ENCODE data around the gene PDE6D.

Gene PDE6D

GRCh38 chr2:231696004-231696367, 85.1 kb downstream of the PDE6D start:
- TF ChIP-seq ZNF70 (CRISPR knock-in tag; IDR thresholded peaks at IDR 0.05) (no peak), GLIS3 (CRISPR knock-in tag; IDR thresholded peaks at IDR 0.05) (no peak), TSHZ2 (CRISPR knock-in tag; IDR thresholded peaks at IDR 0.05) (no peak), ZNF8 (CRISPR knock-in tag; IDR thresholded peaks at IDR 0.05) (no peak), CSRNP3 (CRISPR knock-in tag; IDR thresholded peaks at IDR 0.05) (no peak), ARNTL (CRISPR knock-in tag; IDR thresholded peaks at IDR 0.05; ENCODE audit: borderline replicate concordance, low read depth) (no peak), ZNF565 (CRISPR knock-in tag; conservative IDR thresholded peaks at IDR 0.05; ENCODE audit: low read depth) (no peak), ZFP30 (CRISPR knock-in tag; IDR thresholded peaks at IDR 0.05) (no peak), CSDC2 (CRISPR knock-in tag; IDR thresholded peaks at IDR 0.05) (no peak), CREB5 (CRISPR knock-in tag; IDR thresholded peaks at IDR 0.05; ENCODE audit: low read depth) (no peak), BACH2 (CRISPR knock-in tag; IDR thresholded peaks at IDR 0.05; ENCODE audit: borderline replicate concordance) (no peak), RARB (CRISPR knock-in tag; IDR thresholded peaks at IDR 0.05) (no peak), ZFP3 (CRISPR knock-in tag; IDR thresholded peaks at IDR 0.05) (no peak), ZC3H10 (CRISPR knock-in tag; IDR thresholded peaks at IDR 0.05) (no peak), TOX (CRISPR knock-in tag; IDR thresholded peaks at IDR 0.05; ENCODE audit: borderline replicate concordance) (no peak), OSR1 (CRISPR knock-in tag; IDR thresholded peaks at IDR 0.05) (no peak)
- peak; percentile 72 for ATAC-seq

GRCh38 chr2:231693956-231694355, 87.1 kb downstream of the PDE6D start:
- no peak for ATAC-seq
- TF ChIP-seq POU6F1 (CRISPR knock-in tag; IDR thresholded peaks at IDR 0.05; ENCODE audit: borderline replicate concordance, low read depth): no peak
- no peak for TF ChIP-seq PATZ1 (CRISPR knock-in tag; IDR thresholded peaks at IDR 0.05; ENCODE audit: borderline replicate concordance)
- no peak for TF ChIP-seq BACH2 (CRISPR knock-in tag; IDR thresholded peaks at IDR 0.05; ENCODE audit: borderline replicate concordance)
- no peak for TF ChIP-seq SNAI2 (CRISPR knock-in tag; IDR thresholded peaks at IDR 0.05)
- no peak for TF ChIP-seq ARNTL (CRISPR knock-in tag; IDR thresholded peaks at IDR 0.05; ENCODE audit: borderline replicate concordance, low read depth)
- no peak for TF ChIP-seq ZFP3 (CRISPR knock-in tag; IDR thresholded peaks at IDR 0.05)
- no peak for TF ChIP-seq CSRNP3 (CRISPR knock-in tag; IDR thresholded peaks at IDR 0.05)
- no peak for TF ChIP-seq ESRRG (CRISPR knock-in tag; IDR thresholded peaks at IDR 0.05)
- no peak for TF ChIP-seq ZC3H10 (CRISPR knock-in tag; IDR thresholded peaks at IDR 0.05)
- TF ChIP-seq RARB (CRISPR knock-in tag; IDR thresholded peaks at IDR 0.05): no peak
- TF ChIP-seq PPARA (CRISPR knock-in tag; IDR thresholded peaks at IDR 0.05; ENCODE audit: borderline replicate concordance): no peak
- no peak for TF ChIP-seq OSR1 (CRISPR knock-in tag; IDR thresholded peaks at IDR 0.05)
- no peak for TF ChIP-seq ZNF8 (CRISPR knock-in tag; IDR thresholded peaks at IDR 0.05)
- no peak for TF ChIP-seq ZNF70 (CRISPR knock-in tag; IDR thresholded peaks at IDR 0.05)
- no peak for TF ChIP-seq CREB5 (CRISPR knock-in tag; IDR thresholded peaks at IDR 0.05; ENCODE audit: low read depth)
- no peak for TF ChIP-seq ISL1 (CRISPR knock-in tag; IDR thresholded peaks at IDR 0.05)
- no peak for TF ChIP-seq TSHZ2 (CRISPR knock-in tag; IDR thresholded peaks at IDR 0.05)
- no peak for TF ChIP-seq ZNF565 (CRISPR knock-in tag; conservative IDR thresholded peaks at IDR 0.05; ENCODE audit: low read depth)
